GM23338 (cell line): ENCODE measurements around the gene OLFML2A. TPM values are rescaled to one million over a fixed set of nuclear protein-coding genes. Genes with fewer than 3 reads are reported as not detected.

ENCODE experiments used
- ATAC-seq: fragments of 200-7000 bp; cut with Tn5 transposase; 3 replicates; pipeline ENCODE4 v1.9.1; 2020
- DNase-seq: peaks from one replicate; pipeline ENCODE4 v3.0.0-alpha.2; 2015; ENCODE audit warnings: low spot score
- H2AFZ ChIP-seq: fragments of 200-600 bp; sonication (generic); 2 replicates; pipeline ENCODE4 v1.8.0; 2016; ENCODE audit warnings: antibody characterized with exemption, mild to moderate bottlenecking, moderate library complexity
- H3F3A ChIP-seq: fragments of 200-600 bp; sonication (generic); replicated peaks from 2 replicates; pipeline ENCODE4 v1.8.0; 2017; ENCODE audit warnings: antibody characterized with exemption, mixed run types, low read depth
- H3K27ac ChIP-seq: fragments of 200-600 bp; sonication (generic); 2 replicates; pipeline ENCODE4 v1.6.1; 2016; ENCODE audit warnings: low read depth
- H3K27me3 ChIP-seq: fragments of 200-600 bp; sonication (generic); 2 replicates; pipeline ENCODE4 v1.8.0; 2016; ENCODE audit warnings: mild to moderate bottlenecking, mixed run types, moderate library complexity; ENCODE audit not compliant: insufficient read depth
- H3K36me3 ChIP-seq: fragments of 200-600 bp; sonication (generic); 2 replicates; pipeline ENCODE4 v1.8.0; 2016; ENCODE audit warnings: mild to moderate bottlenecking; ENCODE audit not compliant: insufficient read depth
- H3K4me1 ChIP-seq: fragments of 200-600 bp; sonication (generic); 2 replicates; pipeline ENCODE4 v1.8.0; 2016; ENCODE audit warnings: mild to moderate bottlenecking, moderate library complexity; ENCODE audit not compliant: insufficient read depth
- H3K4me2 ChIP-seq: fragments of 200-600 bp; sonication (generic); 2 replicates; pipeline ENCODE4 v1.7.1; 2017; ENCODE audit warnings: mixed run types
- H3K4me3 ChIP-seq: fragments of 200-600 bp; sonication (generic); 2 replicates; pipeline ENCODE4 v1.6.1; 2016; ENCODE audit warnings: mixed run types
- H3K79me2 ChIP-seq: fragments of 200-600 bp; sonication (generic); replicated peaks from 2 replicates; pipeline ENCODE4 v1.8.0; 2017; ENCODE audit warnings: mild to moderate bottlenecking; ENCODE audit not compliant: insufficient read depth
- H3K9me2 ChIP-seq: fragments of 200-600 bp; sonication (generic); 2 replicates; pipeline ENCODE4 v1.8.0; 2017; ENCODE audit not compliant: insufficient read depth
- H4K20me1 ChIP-seq: fragments of 200-600 bp; sonication (generic); replicated peaks from 2 replicates; pipeline ENCODE4 v1.8.0; 2017; ENCODE audit warnings: mild to moderate bottlenecking; ENCODE audit not compliant: insufficient read depth
- H3K27ac Mint-ChIP-seq: 2 replicates; pipeline ENCODE4 v1.8.0; 2020; ENCODE audit warnings: inconsistent platforms, mild to moderate bottlenecking, moderate library complexity, mixed read lengths
- H3K27me3 Mint-ChIP-seq: 3 replicates; pipeline ENCODE4 v1.8.0; 2022; ENCODE audit warnings: low read depth, mild to moderate bottlenecking, moderate library complexity, mixed read lengths, inconsistent platforms; ENCODE audit not compliant: insufficient read depth, poor library complexity
- H3K36me3 Mint-ChIP-seq: 3 replicates; pipeline ENCODE4 v1.8.0; 2021; ENCODE audit warnings: low read depth, mild to moderate bottlenecking, inconsistent platforms, moderate library complexity, mixed read lengths
- H3K4me1 Mint-ChIP-seq: 3 replicates; pipeline ENCODE4 v1.8.0; 2020; ENCODE audit warnings: mild to moderate bottlenecking, inconsistent platforms, mixed read lengths
- H3K4me3 Mint-ChIP-seq: 3 replicates; pipeline ENCODE4 v1.8.0; 2021; ENCODE audit warnings: moderate library complexity, mild to moderate bottlenecking, inconsistent platforms, mixed read lengths
- H3K9me3 Mint-ChIP-seq: 3 replicates; pipeline ENCODE4 v1.8.0; 2020; ENCODE audit warnings: moderate library complexity, mild to moderate bottlenecking, inconsistent platforms, mixed read lengths
- long read RNA-seq: library from polyadenylated mRNA; unstranded; transcript quantifications from one replicate; pipeline ENCODE4 v2.0.0, GENCODE V29; 2020; ENCODE audit not compliant: unreplicated experiment
- polyA plus RNA-seq: library from polyadenylated mRNA; unstranded; fragments of >200 nt; fragmentation: Nextera tagmentation; extraction: Ambion mirVana; gene quantifications from 2 replicates; pipeline ENCODE4 v1.2.1, GENCODE V29; 2016
- total RNA-seq: library from RNA; depleted of rRNA; stranded (reverse); fragments of >200 nt; shearing (Covaris generic); gene quantifications from 2 replicates; pipeline ENCODE4 v1.2.3, GENCODE V29; 2014; rRNA removed
- TF ChIP-seq, protein P1 (sequence below): fragments of 250-450 bp; sonication (Bioruptor Pico); IDR thresholded peaks from 2 replicates; pipeline ENCODE4 v1.5.0; 2020; ENCODE audit warnings: mild to moderate bottlenecking, moderate library complexity
- TF ChIP-seq, protein P2 (sequence below), 2 experiments: fragments of 200-600 bp in 1 of 2; sonication (generic) in 1 of 2; conservative IDR thresholded peaks; 2 replicates each; pipeline versions ENCODE4 v1.5.1 to v1.6.1; 2016 to 2017; ENCODE audit warnings: antibody characterized with exemption in 2 of 2, low read depth in 2 of 2, mild to moderate bottlenecking in 2 of 2, moderate library complexity in 1 of 2

The OLFML2A gene
- total RNA-seq (6.4 and 6.7 TPM in 2 replicates), polyA plus RNA-seq (1.1 TPM in 2 replicates)
- long read RNA-seq, result 0 reads

DNA sequence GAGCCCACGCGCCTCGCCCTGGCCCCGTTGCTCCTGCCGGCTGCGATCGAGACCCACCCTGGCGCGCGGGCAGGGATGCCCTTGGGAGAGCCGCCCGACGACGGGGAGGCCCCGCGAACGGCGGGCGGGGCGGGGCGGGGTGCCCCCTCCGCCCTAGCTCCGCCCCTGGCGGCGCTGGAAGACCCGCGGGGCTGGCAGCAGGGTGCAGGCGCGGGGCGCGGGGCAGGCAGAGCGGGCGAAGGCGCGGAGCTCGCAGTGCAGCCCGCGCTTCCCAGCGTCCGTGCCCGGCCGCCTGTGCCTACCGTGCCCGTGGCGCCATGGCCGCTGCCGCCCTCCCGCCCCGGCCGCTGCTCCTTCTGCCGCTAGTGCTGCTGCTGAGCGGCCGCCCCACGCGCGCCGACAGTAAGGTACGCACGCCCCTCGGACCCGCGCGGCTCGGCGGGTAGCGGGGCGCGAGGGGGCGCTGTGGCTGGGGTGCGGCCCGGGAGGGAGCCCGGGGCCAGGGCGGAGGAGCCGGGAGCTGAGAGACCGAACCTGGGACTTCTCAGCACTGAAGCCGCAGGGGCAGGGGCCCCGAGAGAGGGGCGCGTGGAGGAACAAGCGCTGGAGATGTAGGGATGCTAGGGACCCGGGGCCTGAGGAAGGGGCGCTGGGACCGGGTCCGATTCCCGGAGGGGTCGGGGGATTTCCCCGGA is at the start of gene OLFML2A:
Gene OLFML2A, plus strand, starts transcription at position 180 of the 695 bp plus-strand sequence. Its CDS starts 138 bp downstream, at position 318.
- DNase-seq (peak; percentile 74), ATAC-seq (peak; percentile 52)
- H3K4me3 Mint-ChIP-seq, result peak within 1 kb of the TSS; percentile 86
- Histone ChIP-seq H3K36me3 (no peaks in the 10 kb centered on the region; the same call in 1 of the 2 replicates), H3K27me3 (peaks cover 46% of the 10 kb centered on the region), H3K79me2 (no peaks in the 10 kb centered on the region), H3F3A (peaks cover 19% of the 10 kb centered on the region; the same call in 1 of the 2 replicates), H3K27ac (no peak within 1 kb of the TSS), H3K4me2 (peak within 1 kb of the TSS; percentile 89), H4K20me1 (0 out of 2 replicates have a peak, but pooled peaks cover 4% of the 10 kb centered on the region), H3K9me2 (no peaks in the 10 kb centered on the region), H3K4me1 (peaks cover 17% of the 10 kb centered on the region; the same call in 1 of the 2 replicates), H2AFZ (peak within 1 kb of the TSS; percentile 95), H3K4me3 (peak within 1 kb of the TSS; percentile 73)
- no peaks in the 10 kb centered on the region; the same call in 2 of the 3 replicates for H3K9me3 Mint-ChIP-seq
- H3K27me3 Mint-ChIP-seq, result peaks cover 35% of the 10 kb centered on the region
- TF ChIP-seq, protein P1, sequence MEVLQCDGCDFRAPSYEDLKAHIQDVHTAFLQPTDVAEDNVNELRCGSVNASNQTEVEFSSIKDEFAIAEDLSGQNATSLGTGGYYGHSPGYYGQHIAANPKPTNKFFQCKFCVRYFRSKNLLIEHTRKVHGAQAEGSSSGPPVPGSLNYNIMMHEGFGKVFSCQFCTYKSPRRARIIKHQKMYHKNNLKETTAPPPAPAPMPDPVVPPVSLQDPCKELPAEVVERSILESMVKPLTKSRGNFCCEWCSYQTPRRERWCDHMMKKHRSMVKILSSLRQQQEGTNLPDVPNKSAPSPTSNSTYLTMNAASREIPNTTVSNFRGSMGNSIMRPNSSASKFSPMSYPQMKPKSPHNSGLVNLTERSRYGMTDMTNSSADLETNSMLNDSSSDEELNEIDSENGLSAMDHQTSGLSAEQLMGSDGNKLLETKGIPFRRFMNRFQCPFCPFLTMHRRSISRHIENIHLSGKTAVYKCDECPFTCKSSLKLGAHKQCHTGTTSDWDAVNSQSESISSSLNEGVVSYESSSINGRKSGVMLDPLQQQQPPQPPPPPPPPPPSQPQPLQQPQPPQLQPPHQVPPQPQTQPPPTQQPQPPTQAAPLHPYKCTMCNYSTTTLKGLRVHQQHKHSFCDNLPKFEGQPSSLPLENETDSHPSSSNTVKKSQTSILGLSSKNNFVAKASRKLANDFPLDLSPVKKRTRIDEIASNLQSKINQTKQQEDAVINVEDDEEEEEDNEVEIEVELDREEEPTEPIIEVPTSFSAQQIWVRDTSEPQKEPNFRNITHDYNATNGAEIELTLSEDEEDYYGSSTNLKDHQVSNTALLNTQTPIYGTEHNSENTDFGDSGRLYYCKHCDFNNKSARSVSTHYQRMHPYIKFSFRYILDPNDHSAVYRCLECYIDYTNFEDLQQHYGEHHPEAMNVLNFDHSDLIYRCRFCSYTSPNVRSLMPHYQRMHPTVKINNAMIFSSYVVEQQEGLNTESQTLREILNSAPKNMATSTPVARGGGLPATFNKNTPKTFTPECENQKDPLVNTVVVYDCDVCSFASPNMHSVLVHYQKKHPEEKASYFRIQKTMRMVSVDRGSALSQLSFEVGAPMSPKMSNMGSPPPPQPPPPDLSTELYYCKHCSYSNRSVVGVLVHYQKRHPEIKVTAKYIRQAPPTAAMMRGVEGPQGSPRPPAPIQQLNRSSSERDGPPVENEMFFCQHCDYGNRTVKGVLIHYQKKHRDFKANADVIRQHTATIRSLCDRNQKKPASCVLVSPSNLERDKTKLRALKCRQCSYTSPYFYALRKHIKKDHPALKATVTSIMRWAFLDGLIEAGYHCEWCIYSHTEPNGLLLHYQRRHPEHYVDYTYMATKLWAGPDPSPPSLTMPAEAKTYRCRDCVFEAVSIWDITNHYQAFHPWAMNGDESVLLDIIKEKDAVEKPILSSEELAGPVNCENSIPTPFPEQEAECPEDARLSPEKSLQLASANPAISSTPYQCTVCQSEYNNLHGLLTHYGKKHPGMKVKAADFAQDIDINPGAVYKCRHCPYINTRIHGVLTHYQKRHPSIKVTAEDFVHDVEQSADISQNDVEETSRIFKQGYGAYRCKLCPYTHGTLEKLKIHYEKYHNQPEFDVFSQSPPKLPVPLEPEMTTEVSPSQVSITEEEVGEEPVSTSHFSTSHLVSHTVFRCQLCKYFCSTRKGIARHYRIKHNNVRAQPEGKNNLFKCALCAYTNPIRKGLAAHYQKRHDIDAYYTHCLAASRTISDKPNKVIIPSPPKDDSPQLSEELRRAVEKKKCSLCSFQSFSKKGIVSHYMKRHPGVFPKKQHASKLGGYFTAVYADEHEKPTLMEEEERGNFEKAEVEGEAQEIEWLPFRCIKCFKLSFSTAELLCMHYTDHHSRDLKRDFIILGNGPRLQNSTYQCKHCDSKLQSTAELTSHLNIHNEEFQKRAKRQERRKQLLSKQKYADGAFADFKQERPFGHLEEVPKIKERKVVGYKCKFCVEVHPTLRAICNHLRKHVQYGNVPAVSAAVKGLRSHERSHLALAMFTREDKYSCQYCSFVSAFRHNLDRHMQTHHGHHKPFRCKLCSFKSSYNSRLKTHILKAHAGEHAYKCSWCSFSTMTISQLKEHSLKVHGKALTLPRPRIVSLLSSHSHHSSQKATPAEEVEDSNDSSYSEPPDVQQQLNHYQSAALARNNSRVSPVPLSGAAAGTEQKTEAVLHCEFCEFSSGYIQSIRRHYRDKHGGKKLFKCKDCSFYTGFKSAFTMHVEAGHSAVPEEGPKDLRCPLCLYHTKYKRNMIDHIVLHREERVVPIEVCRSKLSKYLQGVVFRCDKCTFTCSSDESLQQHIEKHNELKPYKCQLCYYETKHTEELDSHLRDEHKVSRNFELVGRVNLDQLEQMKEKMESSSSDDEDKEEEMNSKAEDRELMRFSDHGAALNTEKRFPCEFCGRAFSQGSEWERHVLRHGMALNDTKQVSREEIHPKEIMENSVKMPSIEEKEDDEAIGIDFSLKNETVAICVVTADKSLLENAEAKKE (CRISPR knock-in tag), result no peak
- TF ChIP-seq, protein P2, sequence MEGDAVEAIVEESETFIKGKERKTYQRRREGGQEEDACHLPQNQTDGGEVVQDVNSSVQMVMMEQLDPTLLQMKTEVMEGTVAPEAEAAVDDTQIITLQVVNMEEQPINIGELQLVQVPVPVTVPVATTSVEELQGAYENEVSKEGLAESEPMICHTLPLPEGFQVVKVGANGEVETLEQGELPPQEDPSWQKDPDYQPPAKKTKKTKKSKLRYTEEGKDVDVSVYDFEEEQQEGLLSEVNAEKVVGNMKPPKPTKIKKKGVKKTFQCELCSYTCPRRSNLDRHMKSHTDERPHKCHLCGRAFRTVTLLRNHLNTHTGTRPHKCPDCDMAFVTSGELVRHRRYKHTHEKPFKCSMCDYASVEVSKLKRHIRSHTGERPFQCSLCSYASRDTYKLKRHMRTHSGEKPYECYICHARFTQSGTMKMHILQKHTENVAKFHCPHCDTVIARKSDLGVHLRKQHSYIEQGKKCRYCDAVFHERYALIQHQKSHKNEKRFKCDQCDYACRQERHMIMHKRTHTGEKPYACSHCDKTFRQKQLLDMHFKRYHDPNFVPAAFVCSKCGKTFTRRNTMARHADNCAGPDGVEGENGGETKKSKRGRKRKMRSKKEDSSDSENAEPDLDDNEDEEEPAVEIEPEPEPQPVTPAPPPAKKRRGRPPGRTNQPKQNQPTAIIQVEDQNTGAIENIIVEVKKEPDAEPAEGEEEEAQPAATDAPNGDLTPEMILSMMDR (conservative IDR thresholded peaks at IDR 0.05; ENCODE audit: low read depth in 2 of 2), result peak; percentile 58 to 75
- H3K27ac Mint-ChIP-seq, result no peak within 1 kb of the TSS
- H3K36me3 Mint-ChIP-seq, result no peaks in the 10 kb centered on the region; the same call in 2 of the 3 replicates
- peaks cover 42% of the 10 kb centered on the region for H3K4me1 Mint-ChIP-seq
